HG03432 (cell line): ENCODE measurements around the gene AKAP13.

Source experiments
- ATAC-seq: cut with Tn5 transposase; IDR thresholded peaks from one replicate; pipeline ENCODE4 v1.9.1; 2021; ENCODE audit warnings: mild to moderate bottlenecking, moderate library complexity; ENCODE audit not compliant: unreplicated experiment

AKAP13 gene

GRCh38 chr15:85761635-85762034 is 381.2 kb downstream of the AKAP13 start:
- ATAC-seq: no peak

DNA sequence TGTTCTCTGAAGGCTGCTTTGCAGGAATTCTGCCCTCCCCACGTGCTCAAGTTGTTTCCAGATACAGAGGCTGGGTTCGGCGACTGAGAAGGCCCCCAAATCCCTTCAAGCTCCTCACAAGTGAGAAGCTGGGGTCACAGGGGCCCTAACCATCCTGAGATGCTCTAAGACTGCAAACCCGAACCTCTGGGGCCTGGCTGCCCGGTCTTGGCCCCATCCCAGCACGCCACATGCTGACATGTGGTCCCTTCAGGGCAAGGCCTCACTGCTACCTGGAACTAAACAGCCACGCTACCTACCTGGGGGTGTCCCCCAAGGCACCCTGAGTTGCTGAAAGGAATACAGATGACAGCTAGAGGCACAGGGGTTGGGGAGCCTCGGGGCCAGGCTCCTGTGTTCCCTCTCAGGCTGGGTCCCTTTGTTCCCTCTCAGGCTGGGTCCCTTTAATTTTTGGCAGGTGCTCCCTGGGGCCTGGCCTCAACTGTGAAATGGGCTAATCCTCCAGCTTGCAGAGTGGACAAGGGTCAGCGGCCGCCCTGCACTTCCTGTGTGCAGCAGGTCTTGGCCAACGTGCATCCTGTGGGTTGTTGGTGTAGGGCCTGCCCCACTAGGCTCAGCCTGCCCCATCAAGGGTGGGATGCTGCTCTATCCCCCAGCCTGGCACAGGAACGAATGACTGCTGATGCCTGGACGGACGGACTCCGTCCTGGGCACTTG is 381.8 kb downstream of the AKAP13 start:
- ATAC-seq: no peak

GRCh38 chr15:85762756-85763127 is 382.3 kb downstream of the AKAP13 start:
- no peak for ATAC-seq

- no peak for ATAC-seq
Observed at GRCh38 chr15:85763157-85763556, 382.8 kb downstream of the AKAP13 start.

GRCh38 chr15:85763673-85764633 is 383.6 kb downstream of the AKAP13 start:
- ATAC-seq: no peak

- ATAC-seq: no peak
Observed at GRCh38 chr15:85764649-85765277, 384.4 kb downstream of the AKAP13 start.

DNA sequence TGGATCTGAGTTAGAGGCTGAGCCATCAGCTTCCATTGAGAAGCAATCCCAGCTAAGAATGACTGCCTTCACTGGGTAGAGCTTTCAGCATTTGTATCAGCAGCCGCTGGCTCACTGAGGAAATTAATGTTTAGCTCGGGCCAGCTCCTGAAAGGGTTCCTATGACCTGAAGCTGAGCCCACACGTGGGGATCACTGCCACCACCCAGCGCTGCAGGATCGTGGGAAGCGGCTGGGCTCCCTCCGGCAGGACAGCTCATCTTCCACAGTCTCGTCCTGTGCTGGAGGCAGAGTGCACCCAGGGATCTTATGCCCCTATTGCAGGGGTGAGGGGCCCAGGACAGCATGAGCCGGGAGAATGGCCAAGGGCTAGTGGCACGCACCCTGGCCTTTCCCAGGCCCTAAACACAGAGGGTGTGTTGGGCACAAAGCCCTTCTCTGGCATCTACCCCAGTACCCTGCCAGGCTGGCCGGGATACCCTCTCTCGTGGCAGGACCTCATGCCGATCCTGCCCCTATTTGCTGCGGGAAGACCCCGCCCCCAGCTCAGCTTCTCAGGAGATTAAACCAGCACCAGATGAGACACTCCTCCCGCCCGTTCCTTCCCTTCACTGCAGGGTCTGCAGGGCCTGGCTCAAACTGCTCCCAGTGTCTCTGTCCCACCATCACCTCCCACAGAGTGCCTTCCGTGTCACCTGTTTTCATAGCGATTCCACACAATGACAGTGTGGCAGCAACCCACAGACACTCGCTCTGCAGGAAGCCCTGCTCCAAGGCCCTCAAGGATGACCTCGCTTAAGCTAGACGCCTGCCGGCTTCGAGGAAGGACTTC is 385.8 kb downstream of the AKAP13 start:
- ATAC-seq: no peak

DNA sequence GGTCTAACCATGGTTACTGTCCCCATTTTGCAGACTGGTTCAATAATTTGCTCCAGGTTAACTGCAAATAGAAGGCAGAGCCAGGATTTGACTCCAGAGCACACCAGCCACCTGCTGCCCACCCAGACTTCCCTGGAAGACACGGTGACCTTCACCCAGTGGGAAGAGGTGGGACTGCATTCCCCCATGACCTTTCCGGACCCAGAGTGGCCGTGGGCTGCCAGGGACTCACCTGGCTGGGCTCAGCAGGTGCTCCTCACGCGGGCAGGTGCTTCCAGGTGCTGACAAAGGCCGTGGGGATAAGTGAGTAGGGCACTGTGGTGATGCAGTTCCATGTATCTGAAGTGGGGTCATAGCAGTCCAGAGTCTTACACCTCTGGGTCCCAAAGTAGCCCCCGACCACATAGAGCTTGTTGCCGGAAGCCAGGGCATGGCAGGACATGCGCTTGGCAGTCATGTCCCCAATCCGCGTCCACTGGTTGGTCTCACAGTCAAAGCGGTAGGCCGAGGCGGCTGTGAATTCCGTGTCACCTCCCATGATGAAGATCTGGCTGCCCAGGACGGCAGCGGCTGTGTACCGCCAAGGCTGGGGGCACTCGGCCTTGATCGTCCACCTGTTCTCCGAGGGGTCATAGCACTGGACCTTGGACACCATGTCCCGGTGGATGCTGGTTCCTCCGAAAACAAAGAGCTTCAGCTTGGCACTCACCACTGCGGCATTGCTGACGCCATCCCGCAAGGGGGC is 387.6 kb downstream of the AKAP13 start:
- no peak for ATAC-seq

DNA sequence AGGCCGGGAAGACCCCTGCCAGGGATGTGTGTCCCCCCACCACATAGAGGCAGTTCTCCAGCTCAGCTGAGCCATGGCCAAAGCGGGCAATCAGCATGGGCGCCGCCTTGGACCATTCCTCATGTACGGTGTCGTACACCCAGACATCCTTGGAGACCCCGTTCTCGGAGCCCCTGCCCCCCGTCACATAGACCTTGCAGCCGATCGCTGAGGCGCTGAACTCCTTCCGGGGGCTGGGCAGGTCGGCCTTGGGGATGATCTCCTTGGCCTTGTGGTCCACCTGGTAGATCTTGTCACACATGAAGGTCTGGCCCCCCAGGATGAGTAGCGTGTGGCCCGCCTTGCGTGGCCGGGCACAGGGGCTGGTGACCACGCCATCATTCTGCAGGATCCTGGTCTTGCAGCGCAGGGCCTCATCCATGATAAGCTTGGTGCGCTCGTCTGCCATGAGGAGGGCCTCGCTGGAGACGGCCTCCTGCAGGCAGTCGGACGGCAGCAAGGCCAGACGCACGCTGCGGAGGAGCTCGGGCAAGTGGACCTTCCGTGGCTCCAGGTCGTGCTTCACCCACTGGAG is 388.3 kb downstream of the AKAP13 start:
- ATAC-seq: no peak

GRCh38 chr15:85769182-85769900 is 388.9 kb downstream of the AKAP13 start:
- ATAC-seq: no peak

DNA sequence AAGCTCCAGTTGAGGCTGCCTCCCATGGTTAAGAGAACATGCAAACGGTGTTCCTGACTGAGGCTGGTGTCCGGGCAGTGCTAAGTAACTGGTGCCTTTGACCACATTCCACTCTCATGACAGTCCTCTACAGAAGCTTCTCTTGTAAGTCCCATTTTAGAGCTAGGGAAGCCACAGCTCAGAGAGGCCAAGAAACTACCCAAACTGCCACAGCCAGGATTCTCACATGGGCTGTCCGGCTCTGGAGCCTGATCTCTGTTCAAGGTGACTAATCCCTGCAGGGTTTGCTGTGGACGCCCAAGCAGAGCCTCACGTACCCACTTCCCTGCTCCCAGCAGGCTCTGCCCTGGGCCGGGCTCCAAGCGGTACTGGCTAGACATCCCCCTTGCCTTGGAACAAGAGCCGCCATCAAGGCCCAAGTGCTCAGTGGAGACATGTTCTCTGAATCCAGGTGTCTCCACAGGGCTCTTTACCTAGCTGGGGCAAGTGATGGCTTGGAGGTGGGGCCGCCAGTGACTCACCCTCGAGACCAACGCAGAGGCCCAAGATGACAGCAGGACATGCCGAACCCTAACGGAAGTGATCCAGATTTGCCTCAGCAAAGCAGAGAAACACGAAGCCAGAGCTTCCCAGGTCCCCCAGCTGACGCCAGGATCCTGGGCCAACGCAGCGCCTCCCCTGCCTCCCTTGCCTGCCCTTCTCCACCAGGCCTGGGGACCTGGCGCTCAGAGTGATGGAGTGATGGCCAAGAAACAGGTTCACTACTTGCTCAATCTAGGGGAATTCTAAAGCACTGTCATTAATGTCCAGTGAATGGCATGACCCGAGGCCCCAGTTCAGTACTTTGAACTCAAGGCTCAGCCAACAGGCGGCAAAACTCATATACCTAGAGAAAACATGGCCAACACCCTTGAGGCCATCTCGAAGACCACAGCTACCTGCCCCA is 390.0 kb downstream of the AKAP13 start:
- no peak for ATAC-seq

DNA sequence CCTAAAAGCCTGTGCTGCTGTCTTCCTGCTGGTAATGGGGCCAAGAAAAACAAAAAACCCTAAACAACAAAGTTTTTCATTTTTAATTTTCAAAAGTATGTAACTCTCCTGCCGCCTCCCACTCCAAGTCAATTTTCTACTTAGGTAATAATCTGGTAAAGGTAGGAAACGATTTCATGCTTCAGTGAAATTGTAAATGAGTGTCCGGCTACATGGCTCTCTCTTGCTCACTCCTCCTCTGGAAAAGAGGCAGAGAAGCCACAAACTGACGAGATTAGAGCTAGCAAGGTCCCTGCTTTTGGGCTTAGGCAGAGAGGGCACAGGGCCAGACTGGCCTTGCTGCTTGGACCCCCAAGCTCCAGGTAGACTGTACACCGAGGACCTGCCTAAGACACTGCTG is 390.9 kb downstream of the AKAP13 start:
- no peak for ATAC-seq

GRCh38 chr15:85771781-85772445 is 391.5 kb downstream of the AKAP13 start:
- no peak for ATAC-seq

DNA sequence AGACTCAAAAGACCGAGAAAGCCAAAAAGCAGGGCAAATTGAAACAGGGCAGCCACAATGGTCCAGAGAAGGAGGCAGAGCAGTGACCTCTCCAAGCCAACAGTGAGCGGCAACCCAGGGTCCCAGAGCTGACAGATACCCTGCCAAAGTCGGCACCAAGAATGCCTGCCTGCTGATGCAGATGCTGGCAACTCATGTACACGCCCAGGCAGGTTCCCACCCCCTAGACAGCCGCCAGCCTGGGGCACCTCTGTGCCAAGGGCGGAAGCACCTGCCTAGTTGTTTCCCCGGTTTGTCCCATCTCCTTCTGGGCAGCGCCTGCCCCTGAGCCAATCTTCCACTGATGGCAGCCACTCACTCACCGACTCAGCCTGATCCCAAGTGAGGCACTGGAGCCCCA is 392.3 kb downstream of the AKAP13 start:
- no peak for ATAC-seq

- no peak for ATAC-seq
Observed at GRCh38 chr15:85773249-85773648, 392.8 kb downstream of the AKAP13 start.

GRCh38 chr15:85773970-85774369 is 393.6 kb downstream of the AKAP13 start:
- no peak for ATAC-seq
